SK-N-SH (cell line): ENCODE measurements around the gene IL4. TPM values are rescaled to one million over a fixed set of nuclear protein-coding genes. Genes with fewer than 3 reads are reported as not detected.

ENCODE experiments used
- CTCF ChIA-PET: fragments of 300-600, 350-600 bp; formaldehyde crosslinking; extraction: SDS; loops from one replicate; lab custom pipeline; 2021; lab: Yijun Ruan, JAX
- POLR2A ChIA-PET: fragments of 350-600 bp; sonication (Branson Sonifier 250); formaldehyde crosslinking; extraction: SDS; loops from one replicate; lab custom pipeline; 2020; ENCODE audit warnings: antibody characterized with exemption, inconsistent platforms; lab: Yijun Ruan, JAX
- DNase-seq: peaks from one replicate; pipeline ENCODE4 v3.0.0; 2012
- H2AFZ ChIP-seq: fragments of 200-600 bp; sonication (generic); 2 replicates; pipeline ENCODE4 v1.8.1; 2016; ENCODE audit warnings: antibody characterized with exemption, mild to moderate bottlenecking, low read depth
- H3F3A ChIP-seq: fragments of 200-600 bp; sonication (generic); replicated peaks from 2 replicates; pipeline ENCODE3; 2016; ENCODE audit warnings: antibody characterized with exemption, mild to moderate bottlenecking; ENCODE audit not compliant: insufficient read depth
- H3K27ac ChIP-seq, 2 experiments: fragments of 200-500 bp in 1 of 2; fragments of 200-600 bp in 1 of 2; sonication (Bioruptor generic) in 1 of 2; sonication (generic), shearing (Covaris generic) in 1 of 2; 2 replicates each; pipeline versions ENCODE4 v1.5.1 to v1.6.1; 2014 to 2016; ENCODE audit warnings: low read depth in 2 of 2, inconsistent platforms in 1 of 2, low read length in 1 of 2, mild to moderate bottlenecking in 1 of 2, mixed read lengths in 1 of 2
- H3K27me3 ChIP-seq: fragments of 200-600 bp; sonication (generic), shearing (Covaris generic); 2 replicates; pipeline ENCODE4 v1.6.1; 2016; ENCODE audit warnings: mixed run types; ENCODE audit not compliant: insufficient read depth
- H3K36me3 ChIP-seq, 2 experiments: fragments of 200-500 bp in 1 of 2; fragments of 200-600 bp in 1 of 2; sonication (Bioruptor generic) in 1 of 2; sonication (generic) in 1 of 2; replicated peaks in 1 of 2; 2 replicates each; pipeline versions ENCODE3 to v1.5.1; 2014 to 2016; ENCODE audit warnings: low read length in 1 of 2, mild to moderate bottlenecking in 1 of 2; ENCODE audit not compliant: insufficient read depth in 2 of 2, control insufficient read depth in 1 of 2
- H3K4me1 ChIP-seq, 2 experiments: fragments of 200-500 bp in 1 of 2; fragments of 200-600 bp in 1 of 2; sonication (Bioruptor generic) in 1 of 2; sonication (generic), shearing (Covaris generic) in 1 of 2; 2 replicates each; pipeline versions ENCODE4 v1.5.1 to v1.6.1; 2014 to 2016; ENCODE audit warnings: low read depth in 1 of 2, low read length in 1 of 2, mixed run types in 1 of 2; ENCODE audit not compliant: insufficient read depth in 2 of 2, control insufficient read depth in 1 of 2
- H3K4me2 ChIP-seq: fragments of 200-600 bp; sonication (generic), shearing (Covaris generic); 2 replicates; pipeline ENCODE4 v1.6.1; 2017; ENCODE audit warnings: mixed run types
- H3K4me3 ChIP-seq, 2 experiments: fragments of 200-500 bp in 1 of 2; fragments of 200-600 bp in 1 of 2; sonication (Bioruptor generic) in 1 of 2; sonication (generic), shearing (Covaris generic) in 1 of 2; 2 replicates each; pipeline versions ENCODE4 v1.5.1 to v1.8.1; 2014 to 2016; ENCODE audit warnings: low read depth in 2 of 2, inconsistent platforms in 1 of 2, low read length in 1 of 2, mild to moderate bottlenecking in 1 of 2, mixed read lengths in 1 of 2, moderate library complexity in 1 of 2
- H3K79me2 ChIP-seq: fragments of 200-600 bp; sonication (generic); 2 replicates; pipeline ENCODE4 v1.8.1; 2017; ENCODE audit warnings: mild to moderate bottlenecking; ENCODE audit not compliant: insufficient read depth
- H3K9ac ChIP-seq: fragments of 200-600 bp; sonication (generic); 2 replicates; pipeline ENCODE4 v1.6.1; 2017; ENCODE audit warnings: mixed run types
- H3K9me2 ChIP-seq: fragments of 200-600 bp; sonication (generic); 2 replicates; pipeline ENCODE4 v1.6.1; 2017; ENCODE audit warnings: mixed run types
- H3K9me3 ChIP-seq: fragments of 200-600 bp; sonication (generic); 2 replicates; pipeline ENCODE4 v1.6.1; 2017; ENCODE audit warnings: mixed run types, mild to moderate bottlenecking, moderate library complexity
- H4K20me1 ChIP-seq: fragments of 200-600 bp; sonication (generic); 2 replicates; pipeline ENCODE4 v1.6.1; 2017; ENCODE audit warnings: mild to moderate bottlenecking, mixed run types; ENCODE audit not compliant: insufficient read depth
- CTCF ChIP-seq: fragments of 200-600 bp; sonication (generic); IDR thresholded peaks from 2 replicates; pipeline ENCODE4 v1.6.1; 2017; ENCODE audit warnings: antibody characterized with exemption, mild to moderate bottlenecking, moderate library complexity
- ELF1 ChIP-seq: IDR thresholded peaks from 2 replicates; pipeline ENCODE4 v1.4.0; 2012
- EP300 ChIP-seq, 2 experiments: IDR thresholded peaks; 2 replicates each; pipeline versions ENCODE4 v1.4.0 to v1.6.1; 2012; ENCODE audit warnings: borderline replicate concordance in 1 of 2, low read depth in 1 of 2, low read length in 1 of 2
- FOSL2 ChIP-seq: IDR thresholded peaks from 2 replicates; pipeline ENCODE4 v1.4.0; 2012; ENCODE audit warnings: low read depth, mild to moderate bottlenecking, moderate library complexity, borderline replicate concordance
- FOXJ3 ChIP-seq: sonication (generic); formaldehyde crosslinking; IDR thresholded peaks from 2 replicates; pipeline ENCODE4 v1.5.1; 2020; ENCODE audit warnings: mild to moderate bottlenecking, missing genetic modification reagents
- GABPA ChIP-seq: IDR thresholded peaks from 2 replicates; pipeline ENCODE4 v1.4.0; 2012; ENCODE audit warnings: low read depth, mild to moderate bottlenecking
- MAX ChIP-seq: IDR thresholded peaks from 2 replicates; pipeline ENCODE4 v1.4.0; 2012; ENCODE audit warnings: low read depth
- PBX3 ChIP-seq: IDR thresholded peaks from 2 replicates; pipeline ENCODE4; 2012
- RAD21 ChIP-seq: IDR thresholded peaks from 2 replicates; pipeline ENCODE4 v1.6.1; 2012; ENCODE audit warnings: mild to moderate bottlenecking, low read length
- RCOR1 ChIP-seq: fragments of 150-350 bp; IDR thresholded peaks from 2 replicates; pipeline ENCODE4 v1.6.1; 2017; ENCODE audit warnings: antibody characterized with exemption, low read length
- RXRA ChIP-seq: IDR thresholded peaks from 2 replicates; pipeline ENCODE4 v1.4.0; 2012; ENCODE audit warnings: low read depth, mild to moderate bottlenecking, borderline replicate concordance
- SMC3 ChIP-seq: IDR thresholded peaks from 2 replicates; pipeline ENCODE4 v1.6.1; 2012; ENCODE audit warnings: low read depth, low read length, improper control_type of control experiment
- TEAD4 ChIP-seq: IDR thresholded peaks from 2 replicates; pipeline ENCODE4 v1.4.0; 2012; ENCODE audit warnings: mild to moderate bottlenecking, borderline replicate concordance; ENCODE audit not compliant: insufficient read depth
- USF1 ChIP-seq: IDR thresholded peaks from 2 replicates; pipeline ENCODE4 v1.4.0; 2012; ENCODE audit warnings: low read depth, borderline replicate concordance
- USF2 ChIP-seq: fragments of 150-350 bp; IDR thresholded peaks from 2 replicates; pipeline ENCODE4 v1.6.1; 2017; ENCODE audit warnings: antibody characterized with exemption, low read length, low read depth, borderline replicate concordance
- WGBS: methylation state at CpG from one replicate; pipeline ENCODE4 v1.1.6; 2017; ENCODE audit warnings: low lambda C conversion rate; 5-methylcytosine and 5-hydroxymethylcytosine counted together
- polyA plus RNA-seq, 3 experiments: library from polyadenylated mRNA; depleted of rRNA; stranded (reverse); fragments of >200 nt; gene quantifications; 2 replicates each; pipeline ENCODE4 v1.2.3, GENCODE V29; 2012

Gene IL4
- polyA plus RNA-seq, 1 of the 3 experiments (the other 2 are of a cell fraction), result not detected

GRCh38 chr5:132708645-132709044, 34.9 kb downstream of the IL4 start:
- no peak overlapping the region for H2AFZ ChIP-seq
- H3K9me3 ChIP-seq, result no peaks in the 10 kb centered on the region
- CTCF ChIA-PET, result no interaction called here
- no peak overlapping the region for H3K4me2 ChIP-seq
- TF ChIP-seq USF2 (no peak), FOXJ3 (CRISPR knock-in tag) (no peak), TEAD4 (no peak), CTCF (no peak), GABPA (no peak), USF1 (no peak), FOSL2 (no peak), PBX3 (no peak)
- H4K20me1 ChIP-seq, result no peaks in the 10 kb centered on the region
- H3K36me3 ChIP-seq, result peaks cover 22 to 43% of the 10 kb centered on the region in 2 experiments
- POLR2A ChIA-PET, result no interaction called here
- H3K27me3 ChIP-seq, result no peaks in the 10 kb centered on the region
- no peak overlapping the region for H3K9ac ChIP-seq
- H3K4me1 ChIP-seq, result no peaks in the 10 kb centered on the region; a peak in 2 of 4 replicates
- no peaks in the 10 kb centered on the region for H3K9me2 ChIP-seq
- no peak overlapping the region for H3K27ac ChIP-seq
- H3F3A ChIP-seq, result peaks cover 10% of the 10 kb centered on the region
- no peaks in the 10 kb centered on the region for H3K79me2 ChIP-seq
- DNase-seq, result no peak
- no peak overlapping the region for H3K4me3 ChIP-seq

- Histone ChIP-seq H3F3A (peaks cover 10% of the 10 kb centered on the region), H3K27ac (no peak overlapping the region), H3K9me2 (no peaks in the 10 kb centered on the region), H3K4me1 (no peaks in the 10 kb centered on the region), H4K20me1 (no peaks in the 10 kb centered on the region)
- POLR2A ChIA-PET, result no interaction called here
- WGBS, result 83% methylated on average over 11 of the region's 11 CpGs
- CTCF ChIA-PET, result interaction anchor here (0.6 to 2.3 kb wide), 16 partner anchors 9 to 188 kb away, joined by 3 to 20 read pairs (median 3); partner anchors contain the start of gene IL4
- TF ChIP-seq RXRA (no peak), RCOR1 (no peak), TEAD4 (no peak), SMC3 (peak; percentile 12; the same call in 1 of the 2 replicates), MAX (no peak), EP300 (IDR thresholded peaks at IDR 0.05; ENCODE audit: borderline replicate concordance in 1 of 2, low read depth in 1 of 2, low read length in 1 of 2) (no peak), RAD21 (peak; percentile 40), FOSL2 (no peak), USF2 (no peak), ELF1 (no peak), CTCF (peak; percentile 69)
- TF ChIP-seq, all 33 proteins: peak for 3
- Histone ChIP-seq H3K9me3 (no peaks in the 10 kb centered on the region), H3K79me2 (no peaks in the 10 kb centered on the region), H3K36me3 (peaks cover 21 to 32% of the 10 kb centered on the region in 2 experiments), H2AFZ (no peak overlapping the region), H3K9ac (no peak overlapping the region), H3K4me3 (no peak overlapping the region), H3K27me3 (no peaks in the 10 kb centered on the region), H3K4me2 (no peak overlapping the region)
- no peak for DNase-seq
Observed at GRCh38 chr5:132714456-132715307, 40.9 kb downstream of the IL4 start.
